ENCODE measurements around the gene TAS2R13.

Gene TAS2R13, protein sequence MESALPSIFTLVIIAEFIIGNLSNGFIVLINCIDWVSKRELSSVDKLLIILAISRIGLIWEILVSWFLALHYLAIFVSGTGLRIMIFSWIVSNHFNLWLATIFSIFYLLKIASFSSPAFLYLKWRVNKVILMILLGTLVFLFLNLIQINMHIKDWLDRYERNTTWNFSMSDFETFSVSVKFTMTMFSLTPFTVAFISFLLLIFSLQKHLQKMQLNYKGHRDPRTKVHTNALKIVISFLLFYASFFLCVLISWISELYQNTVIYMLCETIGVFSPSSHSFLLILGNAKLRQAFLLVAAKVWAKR

DNA sequence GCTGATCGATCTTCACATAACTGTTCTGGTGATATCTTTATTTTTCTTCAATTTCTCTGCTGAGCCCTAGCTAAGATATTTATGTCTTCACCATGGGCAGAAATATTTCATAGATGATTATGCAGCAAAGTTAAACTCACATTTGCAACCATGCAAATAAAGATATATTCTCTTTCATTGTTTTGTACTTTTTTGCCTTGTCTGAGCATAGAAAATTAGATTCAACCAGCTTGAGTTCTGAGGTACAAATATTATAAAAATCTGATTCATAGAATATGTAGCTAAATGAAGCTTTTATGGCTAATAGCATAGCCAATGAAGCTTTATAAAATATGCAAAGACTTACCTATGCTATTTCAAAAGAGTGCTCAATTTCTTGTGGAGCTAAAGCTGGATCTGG is at the start of gene TAS2R13:
Gene TAS2R13, minus strand, starts transcription at position 101 of the 400 bp plus-strand sequence. CDS start 264 bp downstream, outside the sequence.
- DNase-seq = no peak

DNA sequence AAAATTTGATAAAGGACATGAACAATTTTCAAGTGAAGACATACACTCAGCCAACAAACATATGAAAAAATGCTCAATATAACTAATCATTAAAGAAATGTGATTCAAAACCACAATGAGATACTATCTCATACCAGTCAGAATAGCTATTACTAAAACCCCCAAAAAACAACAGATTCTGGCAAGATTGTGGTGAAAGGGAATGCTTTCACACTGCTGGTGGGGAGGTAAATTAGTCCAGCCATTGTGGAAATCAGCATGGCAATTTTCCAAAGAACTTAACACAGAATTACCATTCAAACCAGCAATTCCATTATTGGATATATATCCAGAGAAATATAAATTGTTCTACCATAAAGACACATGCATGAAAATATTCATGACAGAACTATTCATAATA is 48.4 kb upstream of the TAS2R13 start:
- DNase-seq = no peak

- DNase-seq = no peak
Measured at GRCh38 chr12:10956085-10956484, 46.7 kb upstream of the TAS2R13 start.

- no peak for DNase-seq
Measured at GRCh38 chr12:10952645-10953044, 43.3 kb upstream of the TAS2R13 start.

- DNase-seq = no peak
Measured at GRCh38 chr12:10943167-10943566, 33.8 kb upstream of the TAS2R13 start.

DNA sequence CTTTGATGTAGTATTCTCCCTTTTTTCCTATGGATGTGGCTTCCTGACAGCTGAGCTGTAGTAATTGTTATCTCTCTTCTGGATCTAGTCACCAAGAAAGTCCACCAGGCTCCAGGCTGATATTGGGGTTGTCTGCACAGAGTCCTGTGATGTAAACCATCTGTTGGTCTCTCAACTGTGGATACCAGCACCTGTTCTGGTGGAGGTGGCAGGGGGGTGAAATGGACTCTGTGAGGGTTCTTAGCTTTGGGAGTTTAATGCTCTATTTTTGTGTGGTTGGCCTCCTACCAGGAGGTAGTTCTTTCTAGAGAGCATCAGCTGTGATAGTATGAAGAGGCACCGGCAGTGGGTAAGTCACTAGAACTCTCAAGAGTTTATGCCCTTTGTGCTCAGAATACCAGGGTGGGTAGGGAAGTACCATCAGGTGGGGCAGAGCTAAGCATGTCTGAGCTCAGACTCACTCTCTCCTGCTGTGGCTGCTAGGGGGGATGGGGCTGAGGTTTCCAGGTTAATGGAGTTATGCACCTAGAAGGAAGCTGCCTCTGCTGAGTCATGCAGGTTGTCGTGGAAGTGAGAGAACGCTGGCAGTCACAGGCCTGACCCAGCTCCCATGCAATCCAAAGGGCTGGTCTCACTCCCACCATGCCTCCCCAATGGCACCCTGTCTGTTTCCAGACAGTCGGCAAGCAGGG is 32.7 kb upstream of the TAS2R13 start:
- no peak for DNase-seq

DNA sequence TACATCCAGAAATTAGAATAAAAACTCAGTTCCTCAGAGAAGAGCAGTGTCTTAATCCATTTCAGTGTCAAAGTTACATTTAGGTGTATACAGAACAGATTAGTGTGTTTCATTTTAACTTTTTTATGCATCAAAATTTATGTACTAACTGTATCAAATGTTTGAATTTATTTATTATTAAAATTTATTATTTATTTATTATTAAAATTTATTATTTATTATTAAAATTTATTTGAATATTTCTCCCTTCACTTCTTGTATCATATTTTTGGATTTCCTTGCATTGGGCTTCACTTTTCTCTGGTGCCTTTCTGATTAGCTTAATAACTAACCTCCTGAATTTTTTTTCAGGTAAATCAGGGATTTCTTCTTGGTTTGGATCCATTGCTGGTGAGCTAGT is 32.0 kb upstream of the TAS2R13 start:
- no peak for DNase-seq

DNA sequence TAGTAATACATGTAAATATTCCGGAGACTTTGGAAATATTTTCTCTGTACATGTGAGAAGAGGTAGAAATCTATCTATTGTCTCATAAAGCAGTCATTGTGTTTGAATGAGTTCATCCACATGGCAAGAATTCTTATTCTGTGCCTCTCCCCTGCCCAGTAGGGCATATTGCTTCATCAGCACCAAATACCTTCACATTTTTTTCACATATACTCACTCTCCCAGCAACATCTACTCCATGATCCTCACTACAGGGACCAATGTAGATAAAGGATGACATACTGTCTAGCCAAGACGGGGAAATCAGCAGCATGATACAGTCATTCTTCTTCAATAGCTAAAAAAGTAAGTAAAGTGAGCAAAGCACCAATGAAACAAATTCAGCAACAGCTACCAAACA is 31.0 kb upstream of the TAS2R13 start:
- peak; percentile 62 for DNase-seq

DNA sequence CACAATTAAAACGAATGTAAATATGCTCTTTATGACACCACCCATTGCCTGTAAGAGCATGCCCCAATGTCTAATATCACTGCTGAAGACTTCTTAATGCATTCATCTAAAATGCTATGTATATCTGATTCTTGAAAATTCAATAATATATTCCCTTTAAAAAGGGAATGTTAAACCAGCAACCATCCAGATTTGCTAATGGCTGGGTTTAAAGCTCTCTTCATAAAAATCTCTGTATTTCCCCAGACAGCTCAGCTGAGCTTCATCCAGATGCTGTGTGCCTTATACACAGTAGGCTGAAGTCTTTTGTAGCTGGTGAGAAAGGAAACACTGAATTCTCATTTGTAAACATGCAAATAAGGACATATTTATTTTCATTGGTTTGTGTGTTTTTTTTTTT is 29.8 kb upstream of the TAS2R13 start, which contains the start of gene TAS2R14:
Gene TAS2R14, minus strand, starts transcription at position 101 of the 400 bp plus-strand sequence. Its CDS starts 56 bp downstream, at position 45.
- no peak for DNase-seq

DNA sequence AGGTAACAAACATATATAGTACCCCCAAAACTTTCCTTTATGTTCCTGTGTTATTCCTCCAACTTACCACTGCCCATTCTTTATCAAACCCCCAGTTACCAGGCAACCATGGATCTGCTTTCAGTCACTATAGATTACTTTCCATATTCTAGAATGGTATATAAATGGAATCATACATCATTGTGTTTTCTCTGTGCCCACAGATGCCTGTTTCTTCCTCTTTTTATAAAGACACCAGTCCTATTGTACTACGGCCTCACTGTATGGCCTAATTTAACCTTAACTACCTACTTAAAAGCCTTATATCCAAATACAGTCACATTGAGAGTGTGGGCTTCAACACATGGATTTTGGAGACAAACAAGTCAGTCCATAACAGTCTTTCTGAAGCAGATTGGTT is 27.1 kb upstream of the TAS2R13 start:
- DNase-seq = no peak

- no peak for DNase-seq
Measured at GRCh38 chr12:10928746-10929286, 19.5 kb upstream of the TAS2R13 start, which contains the start of gene PRH2. Gene PRH2 (plus strand): TSS chr12:10929236. CDS start chr12:10929274, 38 bp downstream.

GRCh38 chr12:10926269-10926668 is 16.9 kb upstream of the TAS2R13 start:
- DNase-seq = no peak

DNA sequence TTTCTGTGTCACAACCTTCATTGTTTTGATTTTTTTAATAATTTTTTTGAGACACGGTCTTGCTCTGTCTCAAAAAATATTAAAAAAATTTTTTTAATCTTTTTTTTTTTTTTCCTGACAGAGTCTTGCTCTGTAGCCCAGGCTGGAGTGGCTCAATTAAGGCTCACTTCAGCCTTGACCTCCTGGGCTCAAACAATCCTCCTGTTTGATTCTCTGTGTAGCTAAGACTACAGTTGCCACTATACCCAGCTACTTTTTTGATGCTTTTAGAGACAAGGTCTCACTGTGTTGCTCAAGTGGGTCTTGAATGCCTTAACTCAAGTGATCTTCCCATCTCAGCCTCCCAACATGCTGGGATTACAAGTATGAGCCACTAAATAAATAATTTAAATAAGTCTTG is 10.4 kb upstream of the TAS2R13 start:
- no peak for DNase-seq

DNA sequence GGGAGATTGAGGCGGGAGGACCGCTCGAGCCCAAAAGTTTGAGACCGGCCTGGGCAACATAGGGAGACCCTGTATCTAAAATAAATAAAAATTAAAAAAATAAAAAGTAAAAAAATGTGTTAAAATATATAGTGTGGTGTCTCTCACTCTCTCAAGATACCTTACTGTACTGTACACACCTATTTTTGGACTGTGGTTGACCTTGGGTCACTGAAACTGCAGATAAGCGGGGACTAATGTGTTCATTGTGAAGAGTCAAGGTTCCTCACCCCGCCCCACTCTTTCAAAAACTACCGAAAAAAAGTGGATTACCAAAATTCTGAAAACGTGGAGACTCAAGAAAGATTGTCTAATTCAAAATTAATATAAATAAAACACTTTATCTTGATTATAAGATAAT is 1.0 kb upstream of the TAS2R13 start:
- no peak for DNase-seq

GRCh38 chr12:10904686-10905085 is 4.7 kb downstream of the TAS2R13 start:
- no peak for DNase-seq

DNA sequence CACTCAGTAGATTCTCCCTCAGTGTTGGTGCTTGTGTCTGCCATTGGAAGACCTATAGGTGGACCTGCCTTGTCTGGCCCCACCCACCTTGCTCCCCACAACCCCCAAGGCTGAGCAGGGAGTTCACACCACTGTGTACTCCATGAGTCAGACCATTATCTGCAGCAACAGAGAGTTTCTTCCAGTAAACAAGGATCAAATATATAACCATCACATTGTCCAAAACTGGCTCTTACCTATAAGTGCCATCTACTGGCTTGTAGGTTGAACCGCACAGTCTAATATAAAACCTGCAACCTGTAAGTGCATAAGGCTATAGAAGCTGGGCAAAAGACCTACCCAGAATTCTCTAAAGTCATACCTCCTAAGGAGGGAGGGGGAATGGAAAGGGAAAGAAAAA is 7.9 kb downstream of the TAS2R13 start:
- DNase-seq = no peak

DNA sequence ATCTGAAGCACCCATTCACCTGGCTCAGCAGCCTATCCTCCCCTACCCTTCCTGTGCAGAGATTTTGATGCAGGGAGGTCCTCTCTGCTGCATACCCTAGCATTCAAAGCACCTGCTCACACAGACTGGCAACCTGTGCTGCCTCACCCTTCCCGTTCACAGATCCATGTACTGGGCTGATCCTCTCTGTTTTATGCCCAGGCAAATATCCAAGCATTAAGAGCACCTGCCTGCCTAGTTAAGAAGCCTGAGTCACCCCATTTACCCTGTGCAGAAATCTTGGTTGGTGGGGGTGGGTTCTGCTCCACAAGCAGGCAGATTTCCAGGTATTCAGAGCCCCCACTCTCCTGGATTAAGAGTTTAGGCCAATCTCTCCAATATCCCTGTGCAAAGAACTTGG is 8.4 kb downstream of the TAS2R13 start:
- DNase-seq = no peak

DNA sequence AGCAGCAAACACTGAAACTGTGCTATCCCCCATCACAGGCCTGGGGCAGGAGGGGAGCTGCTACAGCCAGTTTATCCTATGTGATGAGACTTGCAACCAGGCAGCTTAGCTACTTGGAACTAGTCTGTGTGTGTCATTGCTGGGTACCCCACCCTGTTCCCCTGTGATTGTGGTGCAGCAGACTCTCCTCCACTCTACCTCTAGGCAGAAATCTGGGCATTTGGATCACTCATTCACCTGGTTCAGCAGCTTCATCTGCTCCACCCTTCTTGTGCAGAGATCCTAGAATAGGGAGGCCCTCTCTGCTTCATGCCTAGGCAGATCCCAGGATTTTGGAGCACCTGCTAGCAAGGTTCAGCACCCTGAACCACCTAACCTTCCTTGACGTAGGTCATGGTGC is 8.8 kb downstream of the TAS2R13 start:
- DNase-seq = no peak

DNA sequence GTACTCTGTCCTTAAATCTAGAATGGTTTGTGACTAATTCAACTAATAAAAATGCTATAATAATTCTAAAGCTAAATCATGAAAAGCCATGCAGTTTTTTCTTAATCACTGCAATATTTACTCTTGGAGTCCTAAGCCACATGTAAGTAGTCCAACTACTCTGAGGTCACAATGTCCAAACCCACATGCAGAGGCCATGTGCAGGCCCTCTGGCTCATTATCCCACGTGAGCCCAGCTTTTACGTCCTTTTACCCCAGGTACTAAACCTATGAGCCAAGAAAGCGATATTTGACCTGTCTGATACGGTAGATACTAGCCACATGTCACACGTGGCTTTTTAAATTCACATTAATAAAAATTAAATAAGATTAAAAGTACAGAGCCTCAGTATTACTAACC is 12.5 kb downstream of the TAS2R13 start:
- no peak for DNase-seq

DNA sequence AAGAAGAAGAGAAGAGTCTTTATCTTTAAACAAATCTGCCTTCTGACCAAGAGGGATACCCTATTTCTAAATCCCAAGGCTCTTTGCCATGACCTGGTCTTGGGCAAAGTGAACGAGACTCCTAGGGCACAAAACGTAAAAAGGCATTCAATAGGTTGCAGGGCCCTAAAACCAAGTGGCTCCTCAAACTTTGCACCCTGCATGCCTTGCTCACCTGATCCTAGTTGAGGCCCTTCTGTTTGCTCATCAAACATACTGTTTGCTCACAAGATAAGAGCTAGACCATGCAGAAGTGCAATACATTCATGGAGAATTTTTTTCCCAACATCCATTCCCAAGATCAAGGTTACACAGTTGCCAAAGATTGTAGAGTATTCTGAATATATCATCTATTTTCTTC is 17.4 kb downstream of the TAS2R13 start:
- no peak for DNase-seq

GRCh38 chr12:10889226-10889625 is 20.1 kb downstream of the TAS2R13 start:
- no peak for DNase-seq

GRCh38 chr12:10884086-10884725 is 25.2 kb downstream of the TAS2R13 start, which contains the start of gene PRH1:
Gene PRH1 (minus strand): TSS chr12:10884255. CDS start chr12:10884217, 38 bp downstream.
- DNase-seq = no peak

GRCh38 chr12:10873378-10873777 is 36.0 kb downstream of the TAS2R13 start:
- DNase-seq = no peak

DNA sequence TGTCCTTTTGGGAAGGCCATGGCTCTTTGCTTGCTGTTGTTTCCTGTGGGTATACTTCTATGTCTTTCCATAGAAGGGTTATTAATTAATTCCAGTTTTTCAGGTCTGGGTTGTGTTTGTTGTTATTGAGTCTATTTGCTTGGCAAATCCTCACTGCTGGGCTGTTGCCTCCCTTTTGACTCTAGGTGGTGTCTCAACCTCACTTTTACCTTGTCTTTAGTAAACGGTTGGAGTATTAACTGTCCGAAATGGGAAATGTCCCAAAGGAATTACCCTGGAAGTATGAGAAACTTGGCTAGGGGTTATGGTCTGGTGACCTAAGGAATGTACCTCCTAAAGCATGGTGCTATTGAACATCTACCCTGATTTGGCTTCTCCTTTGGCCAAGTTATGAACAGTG is 42.0 kb downstream of the TAS2R13 start:
- DNase-seq = no peak

All from HCEC 1CT (cell line).